HG03280 (cell line): Measurements from ENCODE around the gene TRIM41.
A peak's percentile ranks its signal among the peaks of the same experiment; 100 is the strongest.
"Not testable (repeated sequence)": the region's sequence is repeated elsewhere in the genome, so short reads cannot be mapped to it uniquely, and the experiment has no call there.

Experiments used
- ATAC-seq: cut with Tn5 transposase; IDR thresholded peaks from one replicate; pipeline ENCODE4 v1.9.1; 2021; ENCODE audit warnings: mild to moderate bottlenecking, moderate library complexity; ENCODE audit not compliant: unreplicated experiment

Gene TRIM41

GRCh38 chr5:181246276-181247049 lies 23.4 kb downstream of the TRIM41 start:
- peak; percentile 52 for ATAC-seq

- ATAC-seq = no peak
Measured at GRCh38 chr5:181248277-181248676, 25.2 kb downstream of the TRIM41 start.

GRCh38 chr5:181255276-181255675 lies 32.2 kb downstream of the TRIM41 start:
- ATAC-seq = no peak

GRCh38 chr5:181255836-181256578 lies 32.9 kb downstream of the TRIM41 start:
- ATAC-seq = no peak

- no peak for ATAC-seq
Measured at GRCh38 chr5:181258576-181258975, 35.5 kb downstream of the TRIM41 start.

- ATAC-seq = no peak
Measured at GRCh38 chr5:181259283-181259682, 36.2 kb downstream of the TRIM41 start.

GRCh38 chr5:181259974-181260719 lies 37.1 kb downstream of the TRIM41 start:
- ATAC-seq = no peak

GRCh38 chr5:181260720-181261319 lies 37.7 kb downstream of the TRIM41 start, which contains the start of gene TRIM52:
TSS of gene TRIM52 (minus strand) at chr5:181261143. CDS start at chr5:181260813, 330 bp downstream.
- peak; percentile 83 for ATAC-seq

- ATAC-seq = peak; percentile 56
Measured at GRCh38 chr5:181261320-181262049, 38.4 kb downstream of the TRIM41 start.

GRCh38 chr5:181263633-181264032 lies 40.6 kb downstream of the TRIM41 start:
- no peak for ATAC-seq

- ATAC-seq = no peak
Measured at GRCh38 chr5:181265092-181265671, 42.1 kb downstream of the TRIM41 start.

GRCh38 chr5:181267291-181267904 lies 44.3 kb downstream of the TRIM41 start:
- not testable (repeated sequence) for ATAC-seq

- not testable (repeated sequence) for ATAC-seq
Measured at GRCh38 chr5:181267907-181268306, 44.8 kb downstream of the TRIM41 start.

- no peak for ATAC-seq
Measured at GRCh38 chr5:181271081-181271480, 48.0 kb downstream of the TRIM41 start.

GRCh38 chr5:181273433-181273744 lies 50.3 kb downstream of the TRIM41 start:
- not testable (repeated sequence) for ATAC-seq

GRCh38 chr5:181280251-181280762 lies 57.2 kb downstream of the TRIM41 start:
- ATAC-seq = no peak

- ATAC-seq = no peak
Measured at GRCh38 chr5:181281077-181281983, 58.2 kb downstream of the TRIM41 start.

GRCh38 chr5:181281984-181282316 lies 58.9 kb downstream of the TRIM41 start:
- no peak for ATAC-seq
